HG02870 (cell line): ENCODE data around the gene OAF.
"Not testable (repeated sequence)": the region's sequence is repeated elsewhere in the genome, so short reads cannot be mapped to it uniquely, and the experiment has no call there.

ENCODE experiments used
- ATAC-seq: cut with Tn5 transposase; IDR thresholded peaks from one replicate; pipeline ENCODE4 v1.9.1; 2021; ENCODE audit warnings: mild to moderate bottlenecking, moderate library complexity; ENCODE audit not compliant: unreplicated experiment

The OAF gene

DNA sequence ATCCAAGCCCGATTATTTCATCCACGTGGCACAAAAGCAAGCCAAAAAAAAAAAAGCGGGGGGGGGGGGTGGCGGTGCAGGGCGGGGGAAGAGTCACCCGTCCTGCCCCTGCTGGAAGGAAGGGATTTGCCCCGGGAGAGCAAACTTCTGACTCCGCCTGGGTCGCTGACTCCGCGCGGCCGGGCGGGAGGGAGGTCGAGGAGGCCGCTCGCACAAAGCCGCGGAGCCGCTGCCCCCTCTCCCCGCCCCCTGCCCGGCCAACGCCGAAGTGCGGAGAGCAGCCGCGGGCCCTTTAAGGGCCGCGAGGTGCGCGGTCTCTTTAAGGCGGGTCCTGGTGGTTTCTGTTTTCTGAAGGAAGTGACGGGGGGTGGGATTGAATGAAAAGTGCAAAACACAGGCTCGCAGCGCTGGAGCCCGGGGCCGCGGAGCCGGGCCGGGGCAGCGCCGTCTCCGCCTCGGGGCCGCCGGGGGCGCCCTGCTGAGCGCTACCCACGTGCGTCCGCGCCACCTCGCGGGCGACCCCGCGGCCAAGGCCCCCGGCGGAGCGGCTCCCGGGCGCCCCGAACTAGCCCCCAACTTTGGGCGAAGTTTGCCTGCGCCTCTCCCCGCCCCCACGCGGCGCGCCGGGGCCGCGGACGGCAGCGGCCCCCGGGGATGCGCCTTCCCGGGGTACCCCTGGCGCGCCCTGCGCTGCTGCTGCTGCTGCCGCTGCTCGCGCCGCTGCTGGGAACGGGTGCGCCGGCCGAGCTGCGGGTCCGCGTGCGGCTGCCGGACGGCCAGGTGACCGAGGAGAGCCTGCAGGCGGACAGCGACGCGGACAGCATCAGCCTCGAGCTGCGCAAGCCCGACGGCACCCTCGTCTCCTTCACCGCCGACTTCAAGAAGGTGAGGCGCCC is at the start of gene OAF:
OAF (plus strand) TSS at position 407 of the 896 bp plus-strand sequence; CDS start at position 655, 248 bp downstream.
- ATAC-seq = peak; percentile 71

DNA sequence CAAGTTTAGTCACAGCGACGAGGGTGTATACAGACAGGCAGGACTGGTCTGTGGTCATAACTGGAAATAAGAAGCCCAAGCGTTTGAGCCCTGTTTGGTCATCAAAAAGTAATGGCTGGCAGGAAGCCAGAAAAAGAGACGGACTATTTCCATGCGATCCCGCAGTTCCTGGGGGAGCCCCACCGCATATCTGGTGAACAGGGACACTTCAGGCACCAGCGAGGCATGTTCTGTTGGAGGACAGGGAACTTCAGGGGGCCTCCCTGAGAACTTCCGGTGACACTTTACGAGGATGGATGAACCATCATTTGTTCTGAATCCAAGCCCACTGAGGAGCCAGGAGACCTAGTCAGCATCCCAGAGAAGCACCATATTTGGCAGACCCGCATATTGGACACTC is 43.2 kb upstream of the OAF start:
- ATAC-seq = no peak

DNA sequence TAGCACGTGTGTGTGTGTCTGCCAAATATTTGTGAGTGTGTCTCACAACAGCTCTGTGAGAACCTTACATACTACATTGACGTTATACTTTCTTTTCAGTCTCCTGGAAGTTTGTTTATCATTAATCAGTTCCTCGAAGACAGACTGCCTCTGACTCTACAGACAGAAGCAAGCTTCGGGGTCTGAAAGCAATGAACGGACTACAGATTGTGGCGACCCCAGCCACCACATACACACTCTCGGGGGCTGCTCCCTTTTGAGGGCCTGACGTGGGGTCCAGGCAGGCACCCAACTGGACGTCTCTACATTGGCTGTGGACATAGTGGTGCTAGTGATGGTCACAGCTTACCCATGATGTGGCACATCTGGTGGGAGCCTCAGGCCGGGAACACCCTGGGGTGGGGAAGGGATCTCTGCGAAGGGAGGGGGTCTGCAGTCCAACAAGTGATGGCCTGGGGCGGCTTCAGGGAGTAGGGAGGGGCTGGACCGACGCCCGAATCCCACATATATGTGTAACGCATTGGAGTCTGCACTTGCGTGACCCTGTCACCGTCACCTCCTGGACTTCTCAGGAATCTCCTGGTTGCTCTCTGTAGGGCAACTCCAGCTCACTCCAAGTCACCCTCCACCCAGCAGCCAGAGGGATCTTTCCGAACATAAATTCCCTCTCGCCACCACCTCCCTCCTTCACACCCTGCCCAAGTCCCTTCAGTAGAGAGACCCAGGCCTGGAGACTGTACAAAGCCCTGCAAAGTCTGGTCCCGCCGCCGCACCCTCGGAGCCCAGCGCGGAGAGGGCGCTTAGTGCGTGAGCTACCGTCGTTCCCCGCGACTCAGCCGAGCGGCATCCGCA is 42.5 kb upstream of the OAF start:
- ATAC-seq = no peak

DNA sequence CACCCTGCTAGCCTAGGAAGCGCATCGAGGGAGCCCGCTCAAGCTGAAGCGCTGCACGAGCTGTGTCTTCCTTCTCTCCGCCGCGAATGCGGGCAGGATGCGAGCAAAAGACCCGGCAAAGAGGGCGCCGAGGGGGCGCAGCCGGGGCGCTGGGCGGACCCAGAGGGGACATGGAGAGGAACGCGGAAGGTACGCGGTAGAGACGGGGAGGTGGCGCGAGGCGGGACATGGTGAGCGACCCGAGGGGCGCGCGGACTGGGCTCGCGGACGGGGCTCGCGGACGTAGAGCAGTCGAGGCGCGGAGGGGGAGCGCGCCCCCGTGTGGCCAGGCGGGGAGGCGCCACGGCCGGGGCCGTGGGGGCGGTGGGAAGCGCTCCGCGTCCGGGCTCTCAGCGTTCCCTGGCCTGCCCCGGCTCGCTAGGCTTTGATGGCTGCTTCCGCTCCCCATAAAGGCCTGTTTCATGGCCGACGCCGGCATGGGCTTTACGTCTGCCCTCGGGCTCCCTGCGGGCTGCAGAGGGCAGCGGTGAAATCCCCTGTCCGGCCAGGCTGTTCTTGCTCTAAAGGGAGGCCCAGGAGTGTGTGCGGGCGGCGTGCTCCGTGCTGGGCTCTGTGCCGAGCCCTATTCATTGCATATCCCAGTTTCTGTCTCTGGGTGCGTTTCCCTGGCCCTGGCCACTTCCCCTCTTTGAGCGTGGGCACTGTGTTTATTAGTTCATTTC is 41.7 kb upstream of the OAF start:
- no peak for ATAC-seq

DNA sequence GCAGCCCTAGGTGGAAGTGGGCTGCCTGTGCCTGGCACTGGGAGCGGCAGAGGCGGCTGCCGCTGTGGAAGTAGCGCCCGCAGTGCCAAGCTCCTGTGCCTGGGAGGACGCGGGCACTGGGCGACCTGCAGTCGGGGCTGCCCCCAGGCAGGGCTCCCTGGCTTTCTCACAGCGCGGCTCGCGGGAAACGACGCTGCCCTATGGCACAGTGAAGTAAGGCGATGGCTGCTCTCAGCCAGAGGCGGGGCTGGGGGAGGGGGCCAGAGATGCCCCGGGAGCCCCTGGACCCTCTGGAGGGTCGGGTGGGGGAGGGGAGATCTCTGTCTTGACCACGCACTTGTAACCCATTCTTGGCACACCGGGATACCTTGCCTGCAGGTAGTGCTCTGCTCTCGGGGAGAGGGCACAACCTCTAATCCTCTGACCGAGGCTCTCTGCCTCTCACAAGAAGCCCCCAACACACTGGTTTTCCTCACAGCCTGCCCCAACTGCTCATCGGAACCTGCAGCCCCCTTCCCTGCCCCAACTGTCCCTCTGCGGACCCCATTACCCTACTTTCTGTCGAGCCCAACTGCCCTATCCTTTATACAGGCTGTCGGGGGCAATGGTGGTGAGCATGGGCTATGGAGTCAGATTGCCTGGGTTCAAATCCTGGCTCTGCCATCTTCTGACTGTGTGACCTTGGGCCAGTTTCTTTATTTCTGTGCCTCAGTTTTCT is 40.7 kb upstream of the OAF start:
- no peak for ATAC-seq

DNA sequence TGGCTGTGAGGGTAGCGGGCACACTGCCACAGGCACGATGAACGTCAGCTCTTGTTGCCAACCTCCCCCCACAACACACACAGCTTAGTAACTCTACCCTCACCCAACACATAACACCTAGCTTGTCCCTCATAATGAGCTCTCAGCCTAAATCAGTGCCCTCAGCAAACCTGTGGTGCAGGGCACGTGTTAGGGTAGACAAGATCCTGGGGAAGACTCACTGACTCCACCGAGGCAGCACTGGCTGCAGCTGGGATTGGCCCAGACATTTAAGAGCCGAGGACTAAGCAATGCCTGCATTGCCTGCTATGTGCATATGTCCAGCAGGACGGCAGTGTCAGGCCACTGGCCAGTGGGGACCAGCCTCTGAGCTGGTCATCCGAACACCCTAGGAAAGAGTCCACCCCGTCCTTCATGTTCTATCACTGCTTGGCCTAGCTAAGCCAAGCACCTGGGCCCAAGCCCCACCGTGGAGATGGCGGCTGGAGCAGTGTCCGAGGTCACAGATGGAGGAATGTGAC is 40.0 kb upstream of the OAF start:
- no peak for ATAC-seq

DNA sequence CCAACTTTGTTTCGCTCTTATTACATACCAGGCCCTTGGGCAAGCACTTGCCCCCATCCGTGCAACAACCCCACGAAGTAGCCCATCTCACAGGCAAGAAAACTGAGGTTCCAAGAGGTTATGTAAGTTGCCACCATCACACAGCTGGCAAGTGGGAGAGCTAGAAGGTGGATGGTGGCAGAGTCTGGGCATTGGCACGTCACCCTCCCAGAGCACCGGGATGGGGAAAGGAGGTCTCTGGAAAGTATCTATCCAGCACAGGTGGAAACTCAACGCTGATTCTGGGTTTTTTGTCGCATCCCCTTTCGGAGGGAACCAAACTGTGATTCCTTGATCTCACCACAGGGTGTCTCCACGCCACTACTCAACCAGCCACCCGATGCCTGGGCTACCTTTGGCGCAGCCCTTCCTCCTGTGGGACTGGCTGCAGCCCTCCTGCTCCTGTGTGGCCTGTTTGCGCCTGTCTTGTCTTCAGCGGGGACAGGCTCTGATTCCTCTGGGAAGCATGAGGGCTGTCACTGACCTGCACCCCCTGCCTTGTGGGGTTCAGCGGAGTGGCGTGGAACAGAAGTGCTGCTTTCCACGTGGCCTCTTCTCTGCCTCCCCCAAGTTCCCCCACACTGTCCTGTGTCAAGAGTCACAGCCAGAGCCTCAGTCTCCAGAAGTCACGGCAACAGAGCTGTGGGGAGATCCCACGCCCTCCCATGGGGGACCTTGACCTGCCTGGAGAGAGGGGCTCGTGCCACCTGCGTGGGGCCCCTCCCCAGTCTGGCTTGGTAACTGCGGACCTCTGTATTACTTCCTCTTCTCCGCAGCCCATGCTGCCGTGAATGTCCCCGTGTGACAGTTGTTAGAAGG is 38.5 kb upstream of the OAF start:
- ATAC-seq = peak; percentile 59

DNA sequence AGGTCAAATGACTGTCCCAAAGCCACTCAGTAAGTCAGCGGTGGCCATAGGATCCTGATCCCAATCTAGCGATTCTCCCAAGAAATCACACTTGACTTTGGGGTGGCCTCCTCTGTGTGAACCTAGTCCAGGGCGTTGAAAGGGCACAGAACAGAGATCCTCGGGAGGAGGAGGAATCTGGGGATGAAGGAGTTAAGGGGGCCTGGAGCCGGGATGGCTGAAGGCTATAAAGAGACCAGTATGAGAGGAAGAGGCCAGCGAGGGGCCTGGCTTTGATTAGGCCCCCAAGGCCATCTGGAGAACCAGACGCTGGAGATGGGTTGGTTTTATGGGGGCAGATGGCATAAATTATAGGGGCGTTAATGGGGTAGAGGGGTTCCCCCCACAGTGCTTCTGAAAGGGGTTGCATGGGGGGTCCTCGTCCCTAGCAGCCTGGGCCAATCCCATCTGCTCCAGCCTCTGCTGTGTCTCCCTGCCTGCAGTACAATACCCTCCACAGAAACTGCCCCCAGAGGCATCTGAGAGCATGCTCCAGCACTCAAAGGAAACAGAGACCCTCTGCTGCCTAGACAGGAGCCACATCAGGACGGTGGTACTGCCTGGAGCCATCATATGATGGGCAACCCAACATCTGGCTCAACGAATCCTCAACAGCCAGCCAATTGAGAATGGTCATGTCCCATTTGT is 37.7 kb upstream of the OAF start:
- no peak for ATAC-seq

DNA sequence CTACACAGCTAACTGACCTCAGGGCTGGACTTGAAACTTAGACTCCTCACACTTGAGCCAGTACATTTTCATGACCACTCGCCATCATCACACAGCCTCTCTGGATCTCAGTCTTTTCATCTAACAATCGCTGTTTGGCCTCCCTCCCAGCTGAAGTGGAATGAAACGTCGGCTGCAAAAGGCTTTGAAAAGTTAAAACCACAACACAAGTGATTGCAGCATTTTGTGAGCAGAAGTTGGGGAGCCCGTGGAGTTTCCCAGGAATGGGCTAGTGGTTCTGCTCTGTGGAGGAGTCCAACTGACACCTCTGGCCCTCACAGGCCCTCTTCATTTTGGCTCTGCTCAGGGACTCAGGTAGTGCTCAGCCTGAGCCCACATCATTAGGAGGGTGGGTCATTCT is 37.0 kb upstream of the OAF start:
- no peak for ATAC-seq

DNA sequence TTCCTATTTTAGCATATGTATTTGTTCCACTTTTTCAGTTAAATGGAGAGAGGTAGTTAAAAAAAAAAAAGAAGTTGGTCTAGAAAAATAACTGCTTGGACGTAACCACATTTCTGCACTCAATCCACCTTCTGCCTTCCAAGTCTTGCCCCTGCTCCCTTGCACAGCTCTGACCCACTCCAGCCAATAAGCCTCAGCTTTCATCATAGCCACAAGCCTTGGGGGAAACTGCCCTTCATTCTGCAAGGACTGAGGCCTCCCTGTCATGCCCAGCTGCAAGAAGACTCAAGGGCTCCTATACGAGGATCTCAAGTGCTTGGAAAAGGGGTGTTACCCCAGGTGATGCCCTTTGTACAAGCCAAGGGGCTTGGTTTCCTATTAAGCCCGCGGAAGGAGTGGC is 36.0 kb upstream of the OAF start:
- ATAC-seq = no peak

DNA sequence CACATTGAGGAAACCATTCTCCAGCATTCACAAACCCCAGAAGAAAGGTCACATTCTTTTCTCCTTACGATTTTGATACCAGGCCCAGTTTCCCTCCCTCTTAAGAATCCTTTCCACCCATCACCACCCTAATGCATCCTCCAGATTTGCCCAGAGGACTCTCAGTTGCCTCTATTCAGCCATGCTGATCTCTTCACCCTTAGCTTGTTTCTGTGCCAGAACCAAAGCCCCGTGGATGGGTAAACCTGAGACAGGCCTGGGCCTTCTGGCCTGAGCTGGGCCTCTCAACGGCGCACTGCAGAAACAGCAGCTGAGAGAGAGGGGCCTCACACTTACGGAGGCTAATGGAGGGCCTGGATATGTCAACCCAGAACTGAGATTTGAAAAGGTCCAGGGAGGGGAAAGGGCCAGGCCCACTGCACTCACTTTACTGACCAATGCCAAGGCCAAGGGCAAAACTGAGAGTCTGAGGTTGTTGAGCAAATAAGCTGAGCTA is 32.2 kb upstream of the OAF start:
- ATAC-seq = no peak

DNA sequence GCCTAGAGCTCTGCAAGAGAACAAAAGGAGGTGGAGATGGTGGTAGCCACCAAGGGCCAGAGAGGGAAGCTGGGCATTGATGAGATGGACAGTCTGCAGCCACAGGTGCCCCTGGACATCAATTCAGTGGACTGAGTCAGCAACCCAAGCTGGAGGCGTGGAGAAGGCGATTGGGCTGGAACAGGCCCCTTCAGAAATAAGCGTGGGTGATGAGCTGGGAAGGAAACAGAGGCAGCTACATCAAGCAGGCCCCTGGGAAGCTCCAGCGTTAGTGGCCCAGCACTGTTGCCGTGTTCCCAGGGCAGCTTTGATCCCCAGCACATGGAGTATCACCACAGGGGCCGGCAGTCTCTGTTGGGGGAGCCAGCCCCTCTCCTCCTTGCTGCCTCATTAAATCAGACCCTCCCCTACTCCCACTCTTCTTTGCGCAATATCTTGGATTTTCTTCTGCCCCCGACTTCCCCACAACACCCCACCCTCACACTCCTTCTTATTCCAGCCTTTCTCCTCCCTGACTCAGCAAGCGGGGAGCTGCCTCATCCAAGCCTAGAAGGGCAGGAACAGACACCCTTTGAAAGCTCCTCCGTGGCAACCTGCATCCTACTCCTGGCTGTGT is 31.7 kb upstream of the OAF start:
- no peak for ATAC-seq

DNA sequence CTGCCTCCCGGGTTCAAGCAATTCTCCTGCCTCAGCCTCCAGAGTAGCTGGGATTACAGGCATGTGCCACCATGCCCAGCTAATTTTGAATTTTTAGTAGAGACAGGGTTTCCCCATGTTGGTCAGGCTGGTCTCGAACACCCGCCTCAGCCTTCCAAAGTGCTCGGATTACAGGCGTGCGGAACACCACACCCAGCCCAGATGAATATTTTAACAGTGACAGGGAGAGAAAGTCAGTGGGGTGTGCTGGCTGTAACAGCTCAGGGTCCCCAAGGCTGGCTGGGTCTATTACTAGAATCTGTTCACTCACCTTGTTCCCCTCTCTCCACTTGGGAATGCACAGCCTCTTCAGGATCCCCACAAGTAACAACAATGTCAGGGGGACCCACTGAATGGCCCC is 30.8 kb upstream of the OAF start:
- ATAC-seq = not testable (repeated sequence)

DNA sequence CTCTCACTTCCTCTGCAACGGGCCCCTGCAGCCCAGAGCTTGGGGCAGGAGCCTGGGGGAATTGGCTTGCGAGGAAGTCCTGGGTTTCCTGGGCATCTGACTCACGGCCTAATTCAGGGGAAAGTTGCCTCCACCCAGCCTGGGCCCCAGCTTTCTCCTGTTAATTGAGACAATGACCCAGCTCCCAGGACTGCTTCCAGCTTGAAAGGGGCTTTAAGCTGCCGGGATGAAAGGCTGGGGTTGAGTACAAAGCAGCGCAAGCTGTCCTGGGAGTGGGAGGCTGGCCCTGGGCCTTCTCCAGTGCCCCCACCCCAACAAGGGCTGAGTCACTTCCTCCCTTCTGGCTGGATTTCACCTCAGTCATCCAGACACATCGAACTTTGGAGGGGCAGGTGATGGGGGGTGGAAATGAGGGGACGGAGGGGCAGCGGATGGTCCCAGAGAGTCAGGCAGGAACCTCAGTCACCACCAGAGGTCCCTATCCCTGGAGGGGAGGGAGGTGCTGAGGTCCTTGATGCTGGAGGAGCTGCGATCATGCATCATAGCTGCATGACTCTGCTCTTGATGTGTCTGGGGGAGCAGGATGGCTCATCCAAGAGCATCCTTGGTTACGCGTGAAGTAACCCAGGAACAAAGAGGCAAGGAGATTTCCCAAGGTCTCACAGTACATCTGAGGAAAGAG is 30.1 kb upstream of the OAF start:
- no peak for ATAC-seq

DNA sequence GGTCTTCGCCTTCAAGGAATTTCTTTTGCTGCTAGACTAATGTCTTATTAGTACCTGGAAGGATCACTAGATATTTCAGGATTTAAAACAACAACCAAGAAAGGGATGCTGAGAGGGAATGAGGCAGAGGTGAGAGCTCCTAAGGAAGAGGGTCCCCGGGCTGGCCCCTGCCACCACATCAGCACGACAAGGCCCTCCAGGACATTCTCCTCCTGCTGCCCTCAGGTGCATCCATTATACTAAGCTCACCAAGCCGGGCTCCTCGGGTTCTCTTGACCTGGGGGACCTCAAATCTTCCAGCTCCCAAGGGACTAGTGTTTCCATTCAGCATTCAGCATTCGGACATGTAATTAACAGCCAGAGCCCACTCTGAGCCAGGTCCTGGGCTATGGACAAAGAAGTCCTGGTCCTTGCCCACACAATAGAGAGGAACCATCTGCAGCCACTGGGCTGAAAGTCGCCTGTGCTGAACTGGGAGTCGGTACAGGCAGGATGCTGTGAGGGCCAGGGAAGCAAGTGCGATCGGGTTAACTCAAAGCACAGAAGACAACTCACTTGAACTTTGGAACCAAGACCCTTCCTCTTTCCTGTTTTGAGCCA is 29.4 kb upstream of the OAF start:
- no peak for ATAC-seq

DNA sequence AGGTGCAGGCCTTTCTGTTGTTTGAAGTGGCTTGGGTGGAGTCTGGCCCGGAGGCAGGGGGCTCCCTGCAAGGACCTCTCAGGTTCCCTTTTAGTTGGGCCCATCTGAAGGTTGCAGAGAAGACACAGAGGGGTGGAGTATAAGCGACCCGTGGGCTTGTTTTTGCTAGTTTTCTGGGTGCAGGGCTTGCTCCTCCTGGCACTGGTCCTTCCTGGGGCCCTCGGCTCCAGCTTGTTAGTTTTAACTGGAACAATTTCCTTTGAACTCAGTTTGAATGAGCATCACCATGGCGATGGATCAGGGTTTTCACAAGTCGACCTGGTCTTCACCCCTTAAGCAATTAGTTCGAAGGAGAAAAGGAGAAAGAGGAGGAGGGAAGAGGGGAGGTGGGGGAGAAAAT is 28.5 kb upstream of the OAF start:
- no peak for ATAC-seq

DNA sequence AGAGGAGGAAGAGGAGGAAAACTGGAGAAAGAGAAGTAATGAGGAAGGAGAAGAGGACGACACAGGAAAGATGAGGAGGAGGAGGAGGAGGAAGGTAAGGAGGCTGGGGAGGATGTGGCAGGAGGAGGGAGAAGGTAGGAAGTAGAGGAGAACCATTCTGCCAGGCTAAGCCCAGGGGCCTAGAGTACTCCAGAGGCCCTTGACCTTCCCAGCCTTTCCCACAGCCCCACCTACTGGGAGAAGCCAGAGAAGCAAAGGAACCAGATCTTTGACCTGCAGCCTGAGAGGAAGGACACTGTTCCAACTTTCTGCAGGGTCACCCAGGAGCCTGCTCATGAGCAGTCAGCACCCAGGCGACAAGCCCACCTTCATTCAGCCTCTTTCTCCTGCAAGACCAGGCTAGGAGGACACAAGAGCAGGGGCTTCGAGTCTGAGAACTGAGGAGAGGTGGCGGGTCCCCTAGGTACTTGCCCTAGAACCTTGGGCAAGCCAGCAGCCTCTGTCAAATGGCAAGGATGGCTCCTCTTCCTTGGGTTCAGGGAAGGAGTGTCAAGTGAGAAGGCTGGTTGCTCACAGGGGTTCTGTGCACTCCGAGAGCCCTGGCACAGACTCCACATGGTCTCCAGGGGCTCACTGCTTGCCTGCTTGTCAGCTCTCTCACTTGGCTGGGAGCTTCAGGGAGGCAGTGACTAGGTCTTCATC is 27.9 kb upstream of the OAF start:
- no peak for ATAC-seq
